ENCODE results near the gene HOXD9. TPM values are rescaled to one million over a fixed set of nuclear protein-coding genes. Genes with fewer than 3 reads are reported as not detected.

Gene HOXD9
- total and polyA plus RNA-seq, 10 donors = 1.1 to 4.0 (median 2.6) TPM

- DNase-seq = no peak
- H3K4me1 ChIP-seq = peaks cover 0 to 44% (median 29%) of the 10 kb centered on the region in 6 donors
- TF ChIP-seq POLR2A (IDR thresholded peaks at IDR 0.05) = no peak
- no peak for TF ChIP-seq POLR2AphosphoS5 (IDR thresholded peaks at IDR 0.05)
- no peak for TF ChIP-seq CTCF (IDR thresholded peaks at IDR 0.05 in 8 of 11, conservative IDR thresholded peaks at IDR 0.05 in 3 of 11)
- H3K9me3 ChIP-seq = peaks cover 0 to 57% (median 4%) of the 10 kb centered on the region in 8 donors
- peaks cover 0 to 3% (median 0%) of the 10 kb centered on the region in 6 donors for H3K36me3 ChIP-seq
- 5 to 9% (median 8%) methylated on average over 30 of the region's 30 CpGs for WGBS, 5 donors
- H3K27me3 ChIP-seq (replicated peaks in 1 of 7) = peaks cover 28 to 100% (median 99%) of the 10 kb centered on the region in 7 donors
- H3K27ac ChIP-seq = no peak overlapping the region
- intact Hi-C loops (cut with DNase I; ENCODE audit: low total_unique reads) = no loop called here
- peak overlapping the region in 3 of 8 donors; percentile 6 to 53 (median 13) for H3K4me3 ChIP-seq
Measured at GRCh38 chr2:176079285-176079830, 43.2 kb upstream of the HOXD9 start.

GRCh38 chr2:176079831-176080539 is 42.5 kb upstream of the HOXD9 start:
- H3K27me3 ChIP-seq (replicated peaks in 1 of 7) = peaks cover 28 to 100% (median 99%) of the 10 kb centered on the region in 7 donors
- H3K4me3 ChIP-seq = peak overlapping the region in 5 of 8 donors; percentile 6 to 53 (median 13)
- DNase-seq = no peak
- TF ChIP-seq CTCF (IDR thresholded peaks at IDR 0.05 in 8 of 11, conservative IDR thresholded peaks at IDR 0.05 in 3 of 11) (peak in 7 of 11 experiments; percentile 23 to 70 (median 55)), POLR2A (IDR thresholded peaks at IDR 0.05) (no peak)
- peaks cover 0 to 50% (median 31%) of the 10 kb centered on the region in 6 donors for H3K4me1 ChIP-seq
- no peak overlapping the region for H3K27ac ChIP-seq
- WGBS, 5 donors = 2 to 10% (median 3%) methylated on average over 47 to 86 of the region's 86 CpGs
- intact Hi-C loops (cut with DNase I; ENCODE audit: low total_unique reads) = no loop called here
- peaks cover 0 to 3% (median 0%) of the 10 kb centered on the region in 6 donors for H3K36me3 ChIP-seq
- H3K9me3 ChIP-seq = peaks cover 0 to 57% (median 4%) of the 10 kb centered on the region in 8 donors

GRCh38 chr2:176080540-176081375 is 41.8 kb upstream of the HOXD9 start:
- peaks cover 28 to 100% (median 99%) of the 10 kb centered on the region in 7 donors for H3K27me3 ChIP-seq (replicated peaks in 1 of 7)
- H3K27ac ChIP-seq = no peak overlapping the region
- DNase-seq = no peak
- WGBS, 5 donors = 6 to 15% (median 10%) methylated on average over 46 to 68 of the region's 68 CpGs
- peaks cover 0 to 3% (median 0%) of the 10 kb centered on the region in 6 donors for H3K36me3 ChIP-seq
- peak overlapping the region in 1 of 8 donors; percentile 53 for H3K4me3 ChIP-seq
- intact Hi-C loops (cut with DNase I; ENCODE audit: low total_unique reads) = no loop called here
- H3K9me3 ChIP-seq = peaks cover 0 to 57% (median 4%) of the 10 kb centered on the region in 8 donors
- TF ChIP-seq POLR2AphosphoS5 (IDR thresholded peaks at IDR 0.05) (no peak), POLR2A (IDR thresholded peaks at IDR 0.05) (no peak), CTCF (IDR thresholded peaks at IDR 0.05 in 8 of 11, conservative IDR thresholded peaks at IDR 0.05 in 3 of 11) (no peak)
- H3K4me1 ChIP-seq = peaks cover 0 to 58% (median 35%) of the 10 kb centered on the region in 6 donors

Data from spleen (tissue), 11 donors.